GM19238 (cell line): ENCODE data around the gene SMAD4.

Source experiments
- DNase-seq: peaks from one replicate; pipeline ENCODE4 v3.0.0; 2011; ENCODE audit warnings: low spot score; ENCODE audit not compliant: insufficient read length

SMAD4 gene

DNA sequence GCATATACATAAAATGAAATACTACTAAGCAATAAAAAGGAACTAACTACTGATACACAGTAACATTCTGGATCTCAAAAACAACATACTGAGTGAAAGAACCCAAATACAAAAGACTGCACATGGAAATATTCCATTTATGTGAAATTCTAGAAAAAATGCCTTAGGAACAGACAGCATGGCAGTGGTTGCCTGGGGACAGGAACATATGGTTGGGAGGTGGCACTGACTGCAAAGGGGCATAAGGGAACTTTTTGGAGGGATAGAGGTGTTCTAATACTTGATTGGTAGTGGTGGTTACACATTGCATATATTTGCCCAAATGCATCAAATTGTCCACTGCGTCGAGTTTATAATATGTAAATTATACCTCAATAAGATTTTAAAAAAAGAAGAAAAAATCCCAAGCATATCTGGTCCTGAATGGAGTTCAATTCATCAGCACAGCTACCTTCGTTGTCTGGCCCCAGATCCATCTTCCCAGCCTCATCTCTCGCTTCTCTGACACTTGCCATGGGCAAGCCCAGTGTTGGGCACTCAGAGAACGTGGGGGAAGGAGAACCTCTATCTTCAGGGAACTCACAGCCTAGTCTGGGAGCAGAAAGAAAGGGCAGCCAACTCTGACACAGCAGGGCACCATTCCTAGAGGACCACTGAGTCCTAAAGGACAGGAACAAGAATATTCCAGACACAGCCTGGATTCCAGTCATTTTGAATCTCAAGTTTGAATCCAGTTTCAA, 8.6 kb upstream of the SMAD4 start:
- no peak for DNase-seq

DNA sequence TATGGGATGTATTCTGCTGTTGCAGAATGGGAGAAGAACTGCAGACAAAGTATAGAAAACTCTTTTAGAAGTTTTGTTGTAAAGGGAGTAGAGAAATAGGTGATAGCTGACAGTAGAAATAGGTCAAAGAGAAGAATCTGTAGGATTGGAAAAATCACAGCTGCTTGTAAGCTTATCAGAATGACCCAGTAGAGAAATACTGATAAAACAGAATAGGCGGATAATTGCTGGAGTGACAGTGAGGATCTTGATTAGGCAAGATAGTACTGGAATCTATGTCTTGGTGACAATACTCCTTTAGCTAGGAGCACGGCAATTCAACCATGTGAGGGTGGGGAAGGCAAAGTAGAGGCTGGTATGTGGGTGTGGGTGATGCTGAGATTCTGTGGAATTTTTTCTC, 4.5 kb upstream of the SMAD4 start:
- DNase-seq: no peak

DNA sequence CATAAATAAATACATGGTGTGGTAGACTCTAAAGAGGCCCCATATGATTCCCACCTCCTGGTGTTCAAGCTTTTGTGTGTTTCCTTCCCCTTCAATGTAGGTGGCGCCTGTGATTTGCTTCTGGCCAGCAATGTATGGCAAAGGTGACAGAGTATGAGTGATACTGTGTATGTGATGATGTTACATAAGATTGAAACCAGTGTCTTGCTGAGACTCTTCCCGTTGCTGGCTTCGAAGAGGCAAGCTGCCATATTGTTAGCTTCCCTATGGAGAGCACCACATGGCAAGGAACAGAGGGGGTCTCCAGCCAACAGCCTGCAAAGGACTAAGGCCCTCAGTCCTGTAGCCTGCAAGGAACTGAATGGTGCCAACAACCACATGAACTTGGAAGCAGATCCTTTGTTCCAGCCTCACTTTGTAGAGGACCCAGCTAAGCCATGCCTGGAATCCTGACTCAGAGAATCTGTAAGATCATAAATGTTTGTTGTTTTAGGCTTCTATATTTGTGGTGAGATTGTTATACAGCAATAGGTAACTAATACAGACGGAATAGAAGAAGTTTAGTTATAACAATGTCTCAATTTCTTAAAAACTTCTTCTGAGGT, 1.7 kb upstream of the SMAD4 start:
- no peak for DNase-seq

DNA sequence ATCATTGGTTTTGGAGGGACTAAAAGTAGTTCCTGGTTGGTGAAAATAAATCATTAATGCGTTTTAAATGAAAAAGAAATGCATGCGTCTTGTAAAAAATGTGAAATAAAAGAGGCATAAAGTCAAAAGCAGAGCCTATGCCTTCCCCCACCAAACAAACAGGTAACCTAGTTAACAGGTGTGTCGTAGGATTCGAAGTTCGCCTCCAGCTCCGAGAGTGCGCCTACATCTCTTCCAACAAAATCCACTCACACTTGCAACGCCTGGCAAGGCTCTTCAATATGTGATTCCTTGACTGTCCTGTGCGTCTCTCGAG, 677 bp upstream of the SMAD4 start:
- no peak for DNase-seq

DNA sequence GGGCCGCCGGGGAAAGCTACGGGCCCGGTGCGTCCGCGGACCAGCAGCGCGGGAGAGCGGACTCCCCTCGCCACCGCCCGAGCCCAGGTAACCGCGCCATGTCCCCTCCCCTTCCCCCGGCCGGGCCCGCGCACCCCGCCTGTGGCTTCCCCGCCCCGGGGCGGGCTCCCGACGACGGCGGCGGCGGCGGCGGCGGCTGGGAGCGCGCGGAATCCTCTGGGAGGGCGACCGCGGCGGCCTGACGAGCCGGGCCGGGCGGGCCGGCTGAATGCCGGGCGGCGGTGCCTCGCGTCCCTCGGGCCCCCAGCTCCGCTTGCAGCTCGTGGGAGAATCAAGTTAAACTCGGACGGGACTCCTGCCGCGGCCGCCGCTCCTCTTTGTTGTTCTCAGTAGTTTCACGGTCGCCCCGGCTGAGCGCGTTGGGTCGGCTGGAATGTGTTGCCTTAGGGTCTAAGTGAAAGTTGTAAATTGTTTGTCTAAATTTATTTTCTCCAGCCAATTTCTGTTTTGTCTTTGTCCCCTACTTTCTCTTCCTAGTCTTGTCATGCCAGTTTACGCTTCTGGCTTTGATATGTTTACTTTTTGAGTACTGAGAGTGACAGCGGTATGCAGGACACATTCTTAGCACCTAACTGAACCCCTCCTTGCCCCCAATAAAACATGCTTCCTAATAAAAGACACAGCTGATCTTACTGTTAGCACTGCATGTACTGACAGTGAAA, 685 bp downstream of the SMAD4 start:
- peak; percentile 66 for DNase-seq

DNA sequence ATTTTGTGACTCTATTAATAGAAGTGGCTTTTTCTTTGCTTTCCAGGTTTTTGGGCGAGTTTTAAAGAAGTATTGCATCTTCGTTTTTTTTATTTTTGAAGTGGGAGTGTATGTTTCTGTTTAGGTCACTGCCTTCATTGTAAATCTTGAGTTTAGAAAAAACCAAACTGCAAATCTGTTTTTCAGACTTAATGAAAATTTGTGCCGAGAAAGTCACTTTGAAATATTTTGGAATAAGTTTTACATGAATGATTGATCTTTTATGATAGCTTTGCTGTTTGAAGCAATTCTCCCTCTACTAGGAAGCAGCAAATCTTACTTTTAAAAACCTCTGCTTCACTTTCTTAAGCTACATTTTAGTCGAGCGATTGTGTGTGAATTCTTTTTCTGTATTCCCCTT, 2.2 kb downstream of the SMAD4 start:
- DNase-seq: no peak

DNA sequence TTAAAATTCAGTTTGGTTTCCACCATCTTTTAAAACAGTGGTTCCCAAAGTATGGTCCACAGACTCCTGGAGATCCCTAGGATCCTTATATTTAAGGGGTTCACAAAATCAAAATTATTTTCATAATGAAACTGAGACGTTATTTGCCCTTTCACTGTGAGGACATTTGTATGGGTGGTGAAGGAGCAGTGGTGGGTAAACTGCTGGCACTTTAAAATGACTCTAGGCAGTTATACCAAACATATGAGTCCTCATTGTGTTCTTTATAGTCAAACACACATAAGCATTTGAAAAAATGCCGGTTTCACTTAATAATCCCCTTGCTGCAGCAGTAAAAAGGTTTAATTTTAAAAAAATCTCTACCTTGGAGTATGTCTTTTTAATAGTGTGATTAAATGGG, 7.2 kb downstream of the SMAD4 start:
- DNase-seq: no peak

DNA sequence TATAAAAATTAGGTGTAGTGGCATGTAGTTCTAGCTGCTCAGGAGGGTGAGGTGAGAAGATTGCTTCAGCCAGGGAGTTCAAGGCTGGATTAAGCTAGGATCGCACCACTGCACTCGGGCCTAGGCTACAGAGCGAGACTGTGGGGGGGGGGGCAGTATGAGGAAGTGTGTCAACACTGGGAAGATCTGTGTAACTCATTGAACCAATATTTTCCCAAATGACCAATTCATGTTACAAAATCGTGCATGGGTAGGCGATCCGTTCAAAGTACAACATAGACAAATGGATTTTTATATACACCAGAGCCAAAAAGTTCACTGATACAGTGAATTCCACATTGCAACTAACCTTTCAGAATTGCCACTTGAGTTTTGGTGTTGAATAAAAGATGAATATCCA, 8.1 kb downstream of the SMAD4 start:
- no peak for DNase-seq

DNA sequence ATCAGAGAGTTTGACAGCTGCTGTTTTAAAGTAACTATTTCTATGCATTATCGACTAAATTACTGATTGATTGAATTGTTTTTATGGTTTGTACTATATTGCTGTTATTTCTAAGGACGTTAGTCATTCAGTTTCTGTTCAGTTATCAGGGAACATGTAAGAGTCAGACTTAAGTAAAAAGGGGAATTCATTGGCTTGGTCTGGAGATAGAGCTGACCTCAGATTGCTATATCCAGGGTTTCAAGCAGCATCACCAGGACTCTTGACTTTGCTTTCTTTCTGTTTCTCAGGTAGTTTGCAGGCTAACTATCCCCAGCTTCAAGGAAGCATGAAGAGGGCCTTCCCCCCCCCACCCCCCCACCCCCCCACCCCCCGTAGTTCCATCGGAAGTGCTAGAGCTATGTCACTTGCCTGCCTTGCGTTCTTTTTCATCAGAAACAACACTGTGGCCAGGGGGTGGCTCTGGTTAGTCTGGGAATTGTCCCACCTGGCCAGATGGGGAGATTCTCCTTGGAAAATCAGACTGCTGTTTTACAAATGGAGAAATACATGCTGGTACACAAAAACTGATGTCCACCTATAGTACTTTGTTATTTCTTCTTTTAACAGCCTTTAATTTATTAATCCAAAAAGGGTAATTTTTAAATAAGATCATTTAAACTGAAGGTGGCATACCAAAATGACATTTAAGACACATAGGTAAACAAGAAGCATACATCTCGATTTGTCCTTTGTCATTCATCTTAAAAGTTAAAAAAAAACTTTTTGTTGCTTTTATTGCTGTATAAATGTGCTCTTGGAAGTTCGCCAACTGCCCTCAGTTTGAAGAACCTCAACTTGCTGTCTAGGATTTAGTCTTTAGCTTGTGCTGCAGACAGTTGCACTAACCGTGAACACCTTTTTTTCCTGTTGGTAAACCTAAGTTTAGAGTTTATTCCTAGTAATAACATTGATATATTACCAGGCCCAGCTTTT, 9.4 kb downstream of the SMAD4 start:
- DNase-seq: no peak

DNA sequence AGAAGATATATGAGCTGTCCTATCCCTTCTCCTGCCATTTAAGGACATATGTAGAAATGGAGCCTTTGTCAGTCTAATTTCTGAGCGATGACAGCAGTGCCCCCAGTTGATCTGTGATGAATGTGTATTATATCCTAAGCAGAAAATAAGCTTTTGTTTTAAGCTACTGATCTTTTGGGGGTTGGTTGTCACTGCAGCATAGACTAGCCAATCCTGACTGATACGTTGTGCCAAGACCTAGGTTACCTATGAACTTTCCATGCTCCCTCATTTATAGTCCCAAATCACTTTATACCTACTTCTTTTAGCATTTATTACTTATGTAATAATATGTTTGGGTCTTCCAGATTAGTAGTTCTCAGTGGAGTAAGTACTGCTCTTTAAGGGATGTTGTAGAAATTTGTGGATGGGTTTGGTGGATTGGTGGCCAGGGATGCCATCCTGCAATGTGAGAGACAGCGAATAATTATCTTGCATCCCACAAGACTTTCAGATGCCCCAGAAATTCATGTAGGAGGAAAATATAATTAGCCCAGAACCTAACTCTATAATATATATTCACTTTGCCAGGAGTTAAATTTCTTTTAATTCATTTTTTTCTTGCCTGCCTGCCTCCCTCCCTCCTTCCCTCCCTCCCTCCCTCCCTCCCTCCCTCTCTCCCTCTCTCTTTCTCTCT, 11.8 kb downstream of the SMAD4 start:
- DNase-seq: no peak

DNA sequence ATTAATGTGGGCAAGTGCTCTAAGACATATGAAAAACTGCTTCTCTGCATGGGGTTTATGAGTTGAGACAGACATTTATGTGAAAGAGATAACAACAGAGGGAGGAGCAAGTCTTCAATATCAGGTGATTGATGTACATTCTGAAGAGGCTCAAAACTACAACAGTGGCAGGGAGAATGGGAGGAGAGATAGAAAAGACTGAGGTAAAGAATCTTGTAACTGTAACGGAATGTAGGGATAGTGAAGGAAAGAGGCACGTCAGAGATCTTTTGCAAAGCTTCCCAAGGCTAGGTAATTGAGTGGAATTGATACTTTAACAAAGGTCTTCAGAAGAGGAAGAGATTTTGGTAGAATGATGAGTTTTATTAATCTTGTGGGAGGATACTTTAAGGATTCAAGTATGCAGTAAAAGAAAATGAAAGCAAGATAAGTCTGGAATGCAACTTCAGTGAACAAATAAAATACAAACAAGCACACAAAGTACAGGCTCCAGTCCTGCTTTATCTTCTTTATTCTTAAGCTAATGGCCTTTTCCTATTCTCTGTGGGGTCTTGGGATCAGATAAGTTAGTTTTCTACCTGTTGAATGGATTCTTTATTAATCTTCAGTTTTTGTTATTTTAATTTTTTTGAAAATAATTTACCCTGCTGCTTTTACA, 15.0 kb downstream of the SMAD4 start:
- no peak for DNase-seq

DNA sequence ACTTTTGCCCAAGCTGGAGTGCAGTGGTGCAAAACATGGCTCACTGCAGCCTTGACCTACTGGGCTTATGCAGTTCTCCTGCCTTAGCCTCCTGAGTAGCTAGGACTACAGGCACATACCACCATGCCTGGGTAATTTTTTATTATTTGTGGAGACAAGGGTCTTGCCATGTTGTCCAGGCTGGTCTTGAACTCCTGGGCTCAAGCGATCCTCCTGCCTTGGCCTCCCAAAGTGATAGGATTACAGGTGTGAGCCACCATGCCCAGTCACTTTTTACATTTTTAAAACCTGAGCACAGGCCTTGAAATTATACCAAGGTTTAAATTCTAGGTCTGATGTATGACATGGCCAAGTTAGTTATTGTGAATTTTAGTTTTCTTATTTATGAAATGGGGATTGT, 18.2 kb downstream of the SMAD4 start:
- DNase-seq: no peak

DNA sequence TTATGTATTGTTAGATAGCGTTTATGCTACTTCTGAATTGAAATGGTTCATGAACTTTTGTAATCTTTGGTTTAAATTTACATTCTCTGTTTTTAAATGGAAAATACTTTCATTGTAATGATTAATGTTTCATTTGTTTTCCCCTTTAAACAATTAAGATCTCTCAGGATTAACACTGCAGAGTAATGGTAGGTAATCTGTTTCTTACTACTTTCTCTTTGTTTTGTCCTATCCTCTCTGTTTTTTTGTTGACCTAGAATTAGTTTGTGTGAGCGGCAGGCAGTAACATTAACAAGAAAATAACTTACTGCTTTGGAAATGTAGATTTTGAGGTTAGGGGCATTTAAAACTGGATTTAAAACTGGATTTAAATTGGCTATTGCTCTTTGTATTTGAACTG, 19.1 kb downstream of the SMAD4 start:
- DNase-seq: no peak

DNA sequence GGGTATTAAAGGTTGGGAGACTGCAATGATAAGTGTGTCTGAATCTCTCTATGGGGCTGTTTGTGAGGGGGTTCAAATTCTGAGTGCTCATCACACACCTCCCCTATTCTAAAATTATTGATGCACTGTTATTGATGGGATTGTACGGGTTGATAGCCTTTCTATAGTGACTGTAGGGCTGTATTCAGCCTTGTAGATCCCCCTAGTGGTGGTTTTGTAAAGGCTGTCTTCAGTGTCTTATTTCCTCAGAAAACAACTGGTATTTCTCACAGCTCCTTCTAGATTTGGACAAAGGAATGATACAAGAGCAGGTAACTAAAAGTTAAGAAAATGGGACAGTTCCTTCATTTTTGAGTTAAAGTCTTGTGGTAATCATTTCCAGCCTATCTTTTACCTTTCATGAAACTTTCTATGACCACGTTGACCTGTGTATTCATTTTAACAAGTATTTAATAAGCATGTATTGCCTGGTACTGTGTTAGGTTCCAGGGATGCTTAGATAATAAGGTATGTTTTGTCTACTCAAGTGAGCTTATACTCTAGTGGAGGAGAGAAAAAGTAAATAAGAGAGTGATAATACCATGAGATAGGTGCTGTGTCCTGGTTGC, 21.2 kb downstream of the SMAD4 start:
- DNase-seq: no peak

DNA sequence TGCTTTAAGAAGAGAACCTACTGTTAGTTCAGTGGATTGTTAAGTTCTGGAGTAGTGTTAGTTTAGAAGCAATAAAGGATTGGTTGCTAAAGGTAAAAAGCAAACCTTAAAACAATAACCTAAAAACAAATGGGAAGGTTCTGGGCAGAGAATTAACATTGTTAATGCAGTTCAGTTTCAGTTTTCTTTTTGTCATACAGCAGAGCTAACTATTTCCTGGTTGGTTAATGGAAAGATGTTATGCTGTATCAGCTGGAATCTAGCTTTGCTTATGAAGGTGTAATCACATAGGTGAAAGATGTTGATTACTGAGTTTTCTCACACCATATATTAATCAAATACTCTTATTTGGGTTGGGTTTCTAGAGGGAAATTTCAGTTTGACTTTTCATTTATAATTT, 23.8 kb downstream of the SMAD4 start:
- DNase-seq: no peak

DNA sequence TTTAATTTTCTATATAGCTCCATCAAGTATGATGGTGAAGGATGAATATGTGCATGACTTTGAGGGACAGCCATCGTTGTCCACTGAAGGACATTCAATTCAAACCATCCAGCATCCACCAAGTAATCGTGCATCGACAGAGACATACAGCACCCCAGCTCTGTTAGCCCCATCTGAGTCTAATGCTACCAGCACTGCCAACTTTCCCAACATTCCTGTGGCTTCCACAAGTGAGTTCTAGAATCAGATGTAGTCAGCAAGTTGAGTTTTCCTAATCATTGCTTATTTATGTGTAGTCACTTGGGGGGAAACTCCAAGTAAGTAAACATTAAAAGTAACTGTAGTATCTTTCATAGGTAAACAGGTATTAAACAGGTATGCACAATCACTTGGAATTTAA, 24.8 kb downstream of the SMAD4 start:
- no peak for DNase-seq

DNA sequence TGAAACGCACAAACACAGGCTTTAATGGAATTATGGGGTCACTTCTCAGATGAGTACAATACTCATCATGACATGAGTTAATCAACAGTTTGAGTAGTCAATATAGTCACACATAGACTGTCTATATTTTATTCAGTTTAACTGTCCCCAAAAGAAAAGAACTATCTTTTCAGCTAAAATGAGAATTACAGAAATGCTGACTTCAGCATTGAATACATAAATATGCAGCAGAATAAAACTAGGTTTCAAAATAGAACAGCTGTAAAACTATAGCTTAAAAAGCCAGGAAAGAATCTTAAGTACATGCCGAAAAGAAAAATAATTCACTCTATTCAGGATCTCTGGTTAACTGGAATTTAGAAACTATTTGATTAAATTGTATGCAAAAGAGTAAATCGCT, 30.0 kb downstream of the SMAD4 start:
- no peak for DNase-seq

DNA sequence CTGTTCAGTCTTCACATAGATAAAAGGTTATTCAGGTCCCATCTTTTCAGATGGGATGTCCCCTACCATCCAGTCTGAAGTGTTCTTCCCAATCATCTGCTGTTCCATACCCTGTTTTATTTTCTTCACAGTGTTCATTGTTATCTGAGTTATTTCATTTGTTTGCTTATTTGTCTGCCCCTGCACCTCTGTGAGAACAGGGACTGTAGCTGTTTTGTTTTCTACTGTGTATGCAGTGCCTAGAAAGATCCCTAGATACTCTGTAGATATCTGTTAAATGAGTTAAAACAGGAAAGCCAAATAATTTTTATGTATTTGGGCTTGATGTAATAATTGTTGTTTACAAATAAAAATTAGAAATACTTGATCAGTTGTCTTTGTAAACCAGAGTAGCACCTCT, 34.2 kb downstream of the SMAD4 start:
- DNase-seq: no peak

DNA sequence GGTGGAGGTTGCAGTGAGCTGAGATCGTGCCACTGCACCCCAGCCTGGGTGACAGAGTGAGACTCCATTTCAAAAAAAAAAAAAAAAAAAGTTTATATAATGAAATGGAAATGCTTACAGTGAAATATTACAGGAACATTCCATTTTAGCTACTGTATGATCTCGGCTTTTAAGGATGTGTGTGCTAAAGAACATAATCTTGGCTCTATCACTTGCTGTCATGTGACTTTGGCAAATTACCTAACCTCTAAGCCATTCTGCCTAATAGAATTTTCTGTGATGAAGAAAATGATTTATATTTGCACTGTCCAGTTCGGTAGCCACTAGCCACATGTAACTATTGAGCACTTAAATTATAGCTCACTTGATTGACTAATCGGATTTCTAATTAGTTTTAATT, 36.3 kb downstream of the SMAD4 start:
- DNase-seq: no peak

DNA sequence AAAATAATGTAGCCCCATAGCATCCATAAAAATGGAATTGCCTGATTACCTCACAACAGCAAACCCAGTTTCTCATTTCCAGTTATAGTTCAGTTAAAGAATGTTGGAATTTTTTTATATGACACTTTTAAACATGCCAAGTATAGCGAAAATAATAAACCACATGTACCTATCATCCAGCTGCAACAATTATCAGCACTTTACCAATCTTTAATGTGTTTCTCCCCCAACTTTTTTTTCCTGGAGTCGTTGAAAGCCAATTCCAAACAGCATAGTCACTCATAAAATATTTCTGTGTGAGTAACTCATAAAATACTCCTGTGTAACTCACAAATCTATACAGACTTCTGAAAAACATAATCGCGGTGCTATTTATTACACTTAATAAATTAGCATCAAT, 38.1 kb downstream of the SMAD4 start:
- no peak for DNase-seq
